Suprapubic skin (tissue), 4 donors: ENCODE data around the gene DCST2. TPM values are rescaled to one million over a fixed set of nuclear protein-coding genes. Genes with fewer than 3 reads are reported as not detected.
A peak's percentile ranks its signal among the peaks of the same experiment; 100 is the strongest.

ENCODE experiments used
- DNase-seq, 2 donors: peaks; one replicate each; pipeline ENCODE4 v3.0.0-alpha.2; 2019; ENCODE audit warnings: low spot score in 2 of 2
- H3K27ac ChIP-seq: fragments of 200-600 bp; sonication (generic); one replicate; pipeline ENCODE4 v1.5.1; 2019
- H3K27me3 ChIP-seq: fragments of 200-600 bp; sonication (generic); one replicate; pipeline ENCODE4 v1.5.1; 2019
- H3K36me3 ChIP-seq: fragments of 200-600 bp; sonication (generic); one replicate; pipeline ENCODE4 v1.5.1; 2019
- H3K4me1 ChIP-seq: fragments of 200-600 bp; sonication (generic); one replicate; pipeline ENCODE4 v1.5.1; 2019
- H3K4me3 ChIP-seq: fragments of 200-600 bp; sonication (generic); one replicate; pipeline ENCODE4 v1.5.1; 2019; ENCODE audit warnings: mild to moderate bottlenecking
- H3K9me3 ChIP-seq: fragments of 200-600 bp; sonication (generic); one replicate; pipeline ENCODE4 v1.5.1; 2019
- EP300 ChIP-seq: sonication (generic); formaldehyde crosslinking; IDR thresholded peaks from one replicate; pipeline ENCODE4 v1.6.1; 2017; ENCODE audit warnings: antibody characterized with exemption
- POLR2A ChIP-seq, 2 donors: fragments of 450-650 bp; IDR thresholded peaks; one replicate each; pipeline ENCODE4 v1.6.1; 2017; ENCODE audit warnings: antibody characterized with exemption in 2 of 2, mild to moderate bottlenecking in 2 of 2, moderate library complexity in 2 of 2
- POLR2AphosphoS5 ChIP-seq, 3 donors: sonication (generic); formaldehyde crosslinking; IDR thresholded peaks; one replicate each; pipeline ENCODE4 v1.6.1; 2017; ENCODE audit warnings: antibody characterized with exemption in 3 of 3
- WGBS: methylation state at CpG from one replicate; pipeline ENCODE4 v1.1.5; 2018; 5-methylcytosine and 5-hydroxymethylcytosine counted together
- total RNA-seq, 4 donors: library from RNA; depleted of rRNA; stranded (reverse); fragments of >200 nt; gene quantifications; one replicate each; pipeline ENCODE4 v1.1.0, GENCODE V29; 2016
- TF ChIP-seq, protein P1 (sequence below), 2 donors: fragments of 200-600 bp in 1 of 2; fragments of 450-650 bp in 1 of 2; sonication (generic) in 1 of 2; IDR thresholded peaks; one replicate each; pipeline ENCODE4 v1.5.1; 2016 to 2019; ENCODE audit warnings: antibody characterized with exemption in 2 of 2, mild to moderate bottlenecking in 1 of 2, moderate library complexity in 1 of 2

DCST2 gene
- total RNA-seq, 4 donors from 2014 or later: 13.4 to 36.0 (median 14.5) TPM

DNA sequence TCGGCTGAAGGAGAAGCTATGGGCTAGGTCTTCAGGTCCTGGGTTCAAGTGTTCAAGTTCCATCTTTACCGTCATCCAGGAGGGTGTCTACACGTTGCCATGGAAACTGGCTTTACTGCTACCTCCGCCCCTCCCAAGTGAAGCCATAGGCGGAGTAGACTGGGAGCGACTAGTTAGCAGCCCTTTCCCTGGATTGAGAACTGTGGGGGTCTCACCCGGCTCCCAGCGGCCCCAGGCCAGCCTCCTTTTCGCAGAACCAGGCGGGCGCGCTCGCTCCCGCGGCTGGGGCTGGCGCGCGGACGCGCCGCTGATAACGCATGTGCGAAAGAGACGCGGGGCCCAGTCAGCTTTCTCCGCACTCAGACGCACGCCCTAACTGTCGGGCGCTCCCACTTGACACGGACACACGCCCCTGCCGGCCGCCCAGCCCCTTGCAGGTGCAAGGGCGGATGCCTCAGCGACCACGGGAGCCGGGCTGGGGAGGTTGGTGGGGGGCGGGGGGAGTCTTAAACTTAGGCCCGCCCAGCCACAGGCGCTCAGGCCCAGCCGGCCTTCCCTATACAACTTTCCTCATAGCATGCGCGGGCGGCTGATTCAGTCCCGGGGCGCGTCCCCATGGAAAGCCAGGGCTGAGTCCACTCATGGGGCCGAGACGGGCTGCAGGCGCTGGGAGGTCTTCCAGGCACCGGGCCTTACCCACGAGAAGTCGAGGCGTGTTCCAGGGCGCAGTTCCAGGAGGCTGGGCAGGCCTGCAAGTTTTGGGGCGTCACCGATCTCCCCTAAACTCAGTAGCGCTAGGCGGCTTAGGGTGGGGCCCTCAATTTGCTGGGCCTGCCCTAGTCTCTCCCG lies 37.4 kb upstream of the DCST2 start:
- Histone ChIP-seq H3K36me3 (peaks cover 14% of the 10 kb centered on the region), H3K4me1 (peaks cover 64% of the 10 kb centered on the region), H3K4me3 (peak overlapping the region; percentile 48), H3K27me3 (no peaks in the 10 kb centered on the region), H3K27ac (peak overlapping the region; percentile 80), H3K9me3 (no peaks in the 10 kb centered on the region)
- TF ChIP-seq POLR2A (IDR thresholded peaks at IDR 0.05): peak in 1 of 2 donors; percentile 27
- peak in 1 of 3 donors; percentile 14 for TF ChIP-seq POLR2AphosphoS5 (IDR thresholded peaks at IDR 0.05)
- TF ChIP-seq, protein P1, sequence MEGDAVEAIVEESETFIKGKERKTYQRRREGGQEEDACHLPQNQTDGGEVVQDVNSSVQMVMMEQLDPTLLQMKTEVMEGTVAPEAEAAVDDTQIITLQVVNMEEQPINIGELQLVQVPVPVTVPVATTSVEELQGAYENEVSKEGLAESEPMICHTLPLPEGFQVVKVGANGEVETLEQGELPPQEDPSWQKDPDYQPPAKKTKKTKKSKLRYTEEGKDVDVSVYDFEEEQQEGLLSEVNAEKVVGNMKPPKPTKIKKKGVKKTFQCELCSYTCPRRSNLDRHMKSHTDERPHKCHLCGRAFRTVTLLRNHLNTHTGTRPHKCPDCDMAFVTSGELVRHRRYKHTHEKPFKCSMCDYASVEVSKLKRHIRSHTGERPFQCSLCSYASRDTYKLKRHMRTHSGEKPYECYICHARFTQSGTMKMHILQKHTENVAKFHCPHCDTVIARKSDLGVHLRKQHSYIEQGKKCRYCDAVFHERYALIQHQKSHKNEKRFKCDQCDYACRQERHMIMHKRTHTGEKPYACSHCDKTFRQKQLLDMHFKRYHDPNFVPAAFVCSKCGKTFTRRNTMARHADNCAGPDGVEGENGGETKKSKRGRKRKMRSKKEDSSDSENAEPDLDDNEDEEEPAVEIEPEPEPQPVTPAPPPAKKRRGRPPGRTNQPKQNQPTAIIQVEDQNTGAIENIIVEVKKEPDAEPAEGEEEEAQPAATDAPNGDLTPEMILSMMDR (IDR thresholded peaks at IDR 0.05): peak in 1 of 2 donors; percentile 50
- no peak for TF ChIP-seq EP300
- WGBS: 3% methylated on average over 22 of the region's 61 CpGs
- DNase-seq: peak in 1 of 2 donors; percentile 88

DNA sequence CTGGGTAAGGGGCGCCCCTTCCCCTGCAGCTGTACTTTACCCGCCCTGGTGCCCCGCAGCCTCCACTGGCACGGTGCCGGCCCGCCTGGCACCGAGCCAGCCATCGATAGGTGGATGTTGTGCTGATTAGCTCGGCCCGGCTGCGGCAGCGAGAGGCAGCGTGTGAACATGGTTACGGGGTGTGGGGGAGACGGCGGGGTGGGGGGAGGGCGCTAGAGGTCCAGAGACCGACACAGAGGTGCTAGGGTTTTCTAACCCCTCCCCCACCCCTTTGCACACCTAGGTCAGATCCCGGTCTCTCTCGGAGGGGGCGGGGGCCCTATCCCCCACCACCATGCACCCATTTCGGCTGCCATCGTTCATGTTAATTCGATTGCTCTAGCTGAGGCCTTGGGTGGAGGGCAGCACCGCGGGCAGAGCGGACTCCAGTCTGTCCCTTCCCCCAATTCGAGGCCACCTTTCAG lies 36.6 kb upstream of the DCST2 start:
- WGBS: 33% methylated on average over 22 of the region's 28 CpGs
- peaks cover 60% of the 10 kb centered on the region for H3K4me1 ChIP-seq
- H3K4me3 ChIP-seq: peak overlapping the region; percentile 48
- H3K27me3 ChIP-seq: no peaks in the 10 kb centered on the region
- H3K27ac ChIP-seq: peak overlapping the region; percentile 80
- no peaks in the 10 kb centered on the region for H3K9me3 ChIP-seq
- peaks cover 14% of the 10 kb centered on the region for H3K36me3 ChIP-seq
- TF ChIP-seq POLR2A (IDR thresholded peaks at IDR 0.05) (no peak), EP300 (no peak), POLR2AphosphoS5 (IDR thresholded peaks at IDR 0.05) (no peak)
- TF ChIP-seq, protein P1 (IDR thresholded peaks at IDR 0.05): no peak
- no peak for DNase-seq

DNA sequence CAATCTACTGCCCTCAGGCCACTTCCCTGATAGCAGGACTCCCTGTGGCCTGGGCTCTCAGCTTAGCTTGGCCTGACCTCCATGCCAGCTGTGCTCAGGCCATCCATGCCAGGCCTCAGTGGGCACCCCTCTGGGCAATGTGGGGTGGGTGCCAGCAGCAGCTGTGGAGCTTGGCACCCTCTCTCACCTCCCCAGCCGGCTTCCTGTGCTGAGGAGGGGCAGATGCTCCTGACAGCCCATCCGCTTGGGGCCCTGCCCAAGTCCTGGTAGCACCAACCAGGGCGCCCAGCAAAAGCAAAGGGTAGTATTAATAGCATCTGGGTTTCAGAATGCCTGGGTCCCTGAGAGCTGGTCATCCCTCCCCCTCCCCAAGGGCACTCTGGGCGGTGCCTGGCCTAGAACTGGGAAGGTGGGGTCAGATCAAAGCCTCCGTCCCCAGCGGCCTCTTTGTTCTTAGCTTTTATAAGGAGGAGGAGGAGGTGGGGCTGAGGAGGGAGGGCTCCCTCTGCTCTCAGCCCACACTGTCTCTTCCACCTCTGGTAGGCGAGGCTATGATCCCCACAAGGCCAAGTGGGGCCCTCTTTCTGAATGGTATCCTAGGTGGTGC lies 36.1 kb upstream of the DCST2 start:
- 56% methylated on average over 7 of the region's 7 CpGs for WGBS
- TF ChIP-seq, protein P1 (IDR thresholded peaks at IDR 0.05): no peak
- TF ChIP-seq EP300 (no peak), POLR2A (IDR thresholded peaks at IDR 0.05) (no peak), POLR2AphosphoS5 (IDR thresholded peaks at IDR 0.05) (no peak)
- DNase-seq: no peak
- H3K4me1 ChIP-seq: peaks cover 60% of the 10 kb centered on the region
- no peaks in the 10 kb centered on the region for H3K27me3 ChIP-seq
- peak overlapping the region; percentile 42 for H3K27ac ChIP-seq
- H3K4me3 ChIP-seq: no peak overlapping the region
- no peaks in the 10 kb centered on the region for H3K9me3 ChIP-seq
- peaks cover 14% of the 10 kb centered on the region for H3K36me3 ChIP-seq

DNA sequence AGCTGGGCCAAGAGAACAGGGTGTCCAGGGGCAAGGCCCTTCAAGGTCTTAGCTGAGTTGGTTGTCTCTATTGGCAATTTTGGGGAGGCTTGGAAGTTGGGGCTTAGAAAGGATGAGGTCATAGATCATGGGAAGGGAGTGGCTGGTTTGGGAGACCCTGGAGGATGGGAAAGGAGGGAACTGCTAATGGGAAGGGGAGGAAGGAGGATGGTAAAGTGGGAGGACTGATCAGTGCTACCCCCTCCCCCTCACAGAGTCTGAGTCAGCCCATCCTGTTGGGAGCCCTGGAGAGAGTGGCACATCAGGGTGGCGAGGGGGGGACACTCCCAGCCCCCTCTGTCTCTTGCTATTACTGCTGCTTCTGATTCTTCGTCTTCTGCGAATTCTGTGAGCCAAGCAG lies 35.0 kb upstream of the DCST2 start:
- TF ChIP-seq, protein P1 (IDR thresholded peaks at IDR 0.05): no peak
- TF ChIP-seq POLR2A (IDR thresholded peaks at IDR 0.05): no peak
- TF ChIP-seq EP300: no peak
- TF ChIP-seq POLR2AphosphoS5 (IDR thresholded peaks at IDR 0.05): no peak
- Histone ChIP-seq H3K9me3 (no peaks in the 10 kb centered on the region), H3K27ac (no peak overlapping the region), H3K4me3 (no peak overlapping the region), H3K4me1 (peaks cover 62% of the 10 kb centered on the region), H3K36me3 (peaks cover 14% of the 10 kb centered on the region), H3K27me3 (no peaks in the 10 kb centered on the region)
- WGBS: 89% methylated on average over 3 of the region's 3 CpGs
- no peak for DNase-seq

DNA sequence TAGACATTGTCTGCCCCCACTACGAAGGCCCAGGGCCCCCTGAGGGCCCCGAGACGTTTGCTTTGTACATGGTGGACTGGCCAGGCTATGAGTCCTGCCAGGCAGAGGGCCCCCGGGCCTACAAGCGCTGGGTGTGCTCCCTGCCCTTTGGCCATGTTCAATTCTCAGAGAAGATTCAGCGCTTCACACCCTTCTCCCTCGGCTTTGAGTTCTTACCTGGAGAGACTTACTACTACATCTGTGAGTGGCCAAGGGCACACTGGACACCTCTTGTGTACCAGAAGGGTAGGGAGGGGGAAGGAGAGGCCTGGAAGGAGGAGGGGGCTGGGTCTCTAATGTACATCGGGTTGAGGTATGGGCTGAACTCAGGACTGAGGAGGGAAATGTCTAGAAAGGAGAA lies 33.2 kb upstream of the DCST2 start:
- Histone ChIP-seq H3K27ac (no peak overlapping the region), H3K4me3 (no peak overlapping the region)

More for the DNA sequence above, 33.2 kb upstream of the DCST2 start:
- TF ChIP-seq POLR2AphosphoS5 (IDR thresholded peaks at IDR 0.05) (no peak), EP300 (no peak), POLR2A (IDR thresholded peaks at IDR 0.05) (no peak)
- TF ChIP-seq, protein P1 (IDR thresholded peaks at IDR 0.05): no peak
- WGBS: 73% methylated on average over 8 of the region's 8 CpGs
- no peaks in the 10 kb centered on the region for H3K9me3 ChIP-seq
- peaks cover 60% of the 10 kb centered on the region for H3K4me1 ChIP-seq
- H3K36me3 ChIP-seq: peaks cover 14% of the 10 kb centered on the region
- no peak for DNase-seq
- no peaks in the 10 kb centered on the region for H3K27me3 ChIP-seq
